HepG2 (cell line): Measurements from ENCODE around the gene EIF4A3. TPM values are rescaled to one million over a fixed set of nuclear protein-coding genes. Genes with fewer than 3 reads are reported as not detected.

Experiments
- ATAC-seq: fragments of 200-7000 bp; cut with Tn5 transposase; 3 replicates; pipeline ENCODE4 v1.9.1; 2020; ENCODE audit warnings: mild to moderate bottlenecking, moderate library complexity
- BruUV-seq: library from RNA; stranded (reverse); fragments of 400-500 nt; replicated peaks from 2 replicates; lab custom pipeline; 2021; lab: Mats Ljungman, UMichigan
- CTCF ChIA-PET: fragments of 300-600 bp; formaldehyde crosslinking; extraction: SDS; loops from one replicate; lab custom pipeline; 2021; ENCODE audit warnings: low total read pairs, inconsistent platforms, low intra/inter-chr PET ratio; lab: Yijun Ruan, JAX
- POLR2A ChIA-PET: fragments of 350-600 bp; sonication (Branson Sonifier 250); formaldehyde crosslinking; loops from one replicate; lab custom pipeline; 2020; ENCODE audit warnings: antibody characterized with exemption, inconsistent platforms; lab: Yijun Ruan, JAX
- DNase-seq: peaks from one replicate; pipeline ENCODE4 v3.0.0-alpha.2; 2015; ENCODE audit warnings: low spot score
- FAIRE-seq: peaks from 3 replicates; lab custom pipeline; 2011; peaks lifted over from hg19 to GRCh38; lab: Jason Lieb, UNC
- H2AFZ ChIP-seq: one replicate; pipeline ENCODE4 v1.6.1; 2011; ENCODE audit warnings: low read length, inconsistent platforms
- H3K27ac ChIP-seq: fragments of 300-600 bp; 3 replicates; pipeline ENCODE4 v1.8.0; 2011; ENCODE audit warnings: mixed run types, mild to moderate bottlenecking, mixed read lengths, low read length, inconsistent platforms; ENCODE audit not compliant: insufficient read depth; ENCODE audit errors: extremely low read length
- H3K27me3 ChIP-seq, 2 experiments: fragments of 200-600 bp in 1 of 2; 2 replicates in 1 of 2; 3 replicates in 1 of 2; pipeline versions ENCODE4 v1.6.0 to v1.8.0; 2011; ENCODE audit warnings: low read length in 2 of 2, mild to moderate bottlenecking in 2 of 2, moderate library complexity in 2 of 2, inconsistent platforms in 1 of 2; ENCODE audit not compliant: insufficient read depth in 2 of 2, control insufficient read depth in 1 of 2
- H3K36me3 ChIP-seq, 2 experiments: fragments of 200-600 bp in 1 of 2; replicated peaks in 1 of 2; 2 replicates in 1 of 2; 3 replicates in 1 of 2; pipeline versions ENCODE4 v1.5.1 to v1.8.0; 2011; ENCODE audit warnings: low read length in 2 of 2, inconsistent platforms in 1 of 2; ENCODE audit not compliant: insufficient read depth in 2 of 2, control insufficient read depth in 1 of 2
- H3K4me1 ChIP-seq: 2 replicates; pipeline ENCODE4 v1.5.1; 2012; ENCODE audit warnings: low read length, inconsistent platforms; ENCODE audit not compliant: insufficient read depth
- H3K4me2 ChIP-seq: 2 replicates; pipeline ENCODE4 v1.6.0; 2011; ENCODE audit warnings: low read depth, low read length, inconsistent platforms
- H3K4me3 ChIP-seq, 3 experiments: fragments of 200-600 bp in 1 of 3; sonication (generic), shearing (Covaris generic) in 1 of 3; replicated peaks in 1 of 3; 2 replicates each; pipeline ENCODE4 v1.5.1; 2011 to 2016; ENCODE audit warnings: low read length in 3 of 3, inconsistent platforms in 2 of 3, low read depth in 2 of 3, mild to moderate bottlenecking in 2 of 3, control low read depth in 1 of 3, mixed read lengths in 1 of 3; ENCODE audit not compliant: insufficient read depth in 1 of 3
- H3K79me2 ChIP-seq: one replicate; pipeline ENCODE4 v1.6.1; 2011; ENCODE audit warnings: low read length, inconsistent platforms; ENCODE audit not compliant: insufficient read depth
- H3K9ac ChIP-seq: 2 replicates; pipeline ENCODE4 v1.6.0; 2011; ENCODE audit warnings: mild to moderate bottlenecking, low read depth, low read length, inconsistent platforms; ENCODE audit not compliant: insufficient read depth
- H3K9me3 ChIP-seq: 2 replicates; pipeline ENCODE4 v1.5.1; 2012; ENCODE audit warnings: mild to moderate bottlenecking, low read length
- H4K20me1 ChIP-seq: 2 replicates; pipeline ENCODE4 v1.6.0; 2011; ENCODE audit warnings: inconsistent platforms, mild to moderate bottlenecking, low read length, moderate library complexity; ENCODE audit not compliant: insufficient read depth
- AGO2 ChIP-seq: fragments of 200-400 bp; formaldehyde crosslinking; optimal IDR thresholded peaks from 2 replicates; pipeline ENCODE3; 2017; ENCODE audit warnings: mild to moderate bottlenecking, low read depth, low read length, moderate library complexity
- CBX5 ChIP-seq: sonication (generic); formaldehyde crosslinking; IDR thresholded peaks from 2 replicates; pipeline ENCODE4 v1.4.0; 2020; ENCODE audit warnings: missing genetic modification reagents, borderline replicate concordance
- HINFP ChIP-seq: sonication (generic); formaldehyde crosslinking; IDR thresholded peaks from 2 replicates; pipeline ENCODE4 v1.4.0; 2020; ENCODE audit warnings: low read depth, mild to moderate bottlenecking, missing genetic modification reagents
- RBFOX2 ChIP-seq: fragments of 200-400 bp; formaldehyde crosslinking; IDR thresholded peaks from 2 replicates; pipeline ENCODE4 v1.6.1; 2017; ENCODE audit warnings: low read depth, mild to moderate bottlenecking, low read length
- ZFP41 ChIP-seq: sonication (generic); formaldehyde crosslinking; IDR thresholded peaks from 2 replicates; pipeline ENCODE4 v1.4.0; 2020; ENCODE audit warnings: mild to moderate bottlenecking, missing genetic modification reagents, borderline replicate concordance
- ZNF225 ChIP-seq: sonication (generic); formaldehyde crosslinking; IDR thresholded peaks from 2 replicates; pipeline ENCODE4 v1.4.0; 2020; ENCODE audit warnings: mild to moderate bottlenecking, missing genetic modification reagents
- ZNF768 ChIP-seq: sonication (generic); formaldehyde crosslinking; IDR thresholded peaks from 2 replicates; pipeline ENCODE4 v1.4.0; 2020; ENCODE audit warnings: missing genetic modification reagents
- WGBS: methylation state at CpG from one replicate; pipeline ENCODE4 v1.1.6; 2017; ENCODE audit warnings: low lambda C conversion rate; 5-methylcytosine and 5-hydroxymethylcytosine counted together
- in situ Hi-C: cut with HindIII; loops from 2 replicates; pipeline ENCODE4 v1.10.0; 2017; ENCODE audit warnings: low pct_unique_long_range_greater_than_20kb; ENCODE audit not compliant: extremely low pct_ligation_motif_present
- intact Hi-C: fragments of 100-400 bp; cut with micrococcal nuclease; formaldehyde crosslinking; loops from one replicate; pipeline ENCODE4 v1.10.0; 2022; ENCODE audit not compliant: unreplicated experiment
- polyA plus RNA-seq, 8 experiments: library from polyadenylated mRNA; depleted of rRNA in 3 of 8; stranded (reverse) in 7 of 8; unstranded in 1 of 8; fragments of >200 nt; fragmentation: Illumina TruSeq in 4 of 8; extraction: Trizol in 4 of 8; gene quantifications; 2 replicates each; pipeline versions ENCODE4 v1.2.1 to v1.2.3, GENCODE V29; 2011 to 2016; ENCODE audit warnings: low read depth in 4 of 8, missing spikeins in 1 of 8, mixed read lengths in 1 of 8; ENCODE audit not compliant: insufficient read depth in 1 of 8
- total RNA-seq, 5 experiments: library from RNA; depleted of rRNA; stranded (reverse); fragments of >200 nt; fragmentation: Illumina TruSeq; extraction: Trizol; gene quantifications; 2 replicates each; pipeline ENCODE4 v1.2.3, GENCODE V29; 2016; ENCODE audit warnings: low read depth in 1 of 5

Gene EIF4A3
- total and polyA plus RNA-seq, 2 of the 13 experiments (the other 11 are each of a cell fraction or from before 2014, with no cell fraction given) = 145 to 187 TPM

- peak; percentile 21 for FAIRE-seq
- Histone ChIP-seq H3K27me3 (no peaks in the 10 kb centered on the region), H3K79me2 (peaks cover 3% of the 10 kb centered on the region), H3K4me1 (no peaks in the 10 kb centered on the region; the same call in 1 of the 2 replicates), H4K20me1 (no peaks in the 10 kb centered on the region), H3K4me2 (no peak overlapping the region), H2AFZ (no peak overlapping the region), H3K9ac (no peak overlapping the region), H3K4me3 (no peak overlapping the region), H3K9me3 (no peaks in the 10 kb centered on the region), H3K27ac (no peak overlapping the region), H3K36me3 (peaks cover 48 to 90% of the 10 kb centered on the region in 2 experiments)
- CTCF ChIA-PET = no interaction called here
- in situ Hi-C loops = no loop called here
- no TSS peak for BruUV-seq
- no peak for DNase-seq
- POLR2A ChIA-PET = no interaction called here
- TF ChIP-seq RBFOX2 (0 out of 2 replicates have a peak, but pooled peaks have one; percentile 27), HINFP (no peak)
- 95% methylated on average over 9 of the region's 9 CpGs for WGBS
- intact Hi-C loops = no loop called here
- no peak for ATAC-seq
These were observed 9.8 kb downstream of the EIF4A3 start for GRCh38 chr17:80137131-80137530.

- WGBS = 96% methylated on average over 6 of the region's 6 CpGs
- TF ChIP-seq ZFP41 (CRISPR knock-in tag) (no peak), ZNF768 (no peak), ZNF225 (CRISPR knock-in tag) (no peak), CBX5 (CRISPR knock-in tag) (no peak), AGO2 (peak; percentile 57)
- H3K79me2 ChIP-seq = no peaks in the 10 kb centered on the region
- no peak overlapping the region for H3K27ac ChIP-seq
- intact Hi-C loops (no loop called here), in situ Hi-C loops (no loop called here)
- no TSS peak for BruUV-seq
- no peak overlapping the region for H3K4me3 ChIP-seq
- H2AFZ ChIP-seq = no peak overlapping the region
- CTCF ChIA-PET = no interaction called here
- H3K9ac ChIP-seq = no peak overlapping the region
- no peaks in the 10 kb centered on the region for H4K20me1 ChIP-seq
- POLR2A ChIA-PET = interaction anchor here (0.6 to 2.1 kb wide), 4 partner anchors 12 to 66 kb away, joined by 3 to 10 read pairs (median 4); partner anchors contain the start of genes EIF4A3 and GAA
- H3K36me3 ChIP-seq = peaks cover 33 to 55% of the 10 kb centered on the region in 2 experiments
- no peak for DNase-seq
- no peak overlapping the region for H3K4me2 ChIP-seq
- no peak for FAIRE-seq
- H3K27me3 ChIP-seq = no peaks in the 10 kb centered on the region
- no peaks in the 10 kb centered on the region for H3K9me3 ChIP-seq
- ATAC-seq = peak; percentile 28; the same call in 2 of the 3 replicates
- peaks cover 20% of the 10 kb centered on the region for H3K4me1 ChIP-seq
These were observed 13.3 kb downstream of the EIF4A3 start for GRCh38 chr17:80133626-80133970.
